HL-60 (cell line): ENCODE results near the gene ANKRD35.

Experiments used
- CTCF ChIP-seq: IDR thresholded peaks from one replicate; pipeline ENCODE4 v1.5.1; 2011; ENCODE audit warnings: low read length, control low read depth, inconsistent platforms; ENCODE audit not compliant: insufficient read depth
- REST ChIP-seq: IDR thresholded peaks from 2 replicates; pipeline ENCODE4 v1.6.1; 2012; ENCODE audit warnings: low read depth; ENCODE audit not compliant: insufficient replicate concordance

- TF ChIP-seq CTCF (no peak), REST (no peak)
These were observed 33.6 kb upstream of the ANKRD35 start for GRCh38 chr1:145918992-145919939.
